Measurements from ENCODE around the gene DSE.

GRCh38 chr6:116330511-116330910 is 40.2 kb upstream of the DSE start:
- no peak for TF ChIP-seq CTCF (conservative IDR thresholded peaks at IDR 0.05 in 1 of 2, IDR thresholded peaks at IDR 0.05 in 1 of 2; ENCODE audit: low read depth in 1 of 2, low read length in 2 of 2)
- no peak for TF ChIP-seq EZH2 (IDR thresholded peaks at IDR 0.05; ENCODE audit: low read length, missing control alignments)
